GM19455 (cell line): Measurements from ENCODE around the gene STXBP6.
"Not testable (repeated sequence)": the region's sequence is repeated elsewhere in the genome, so short reads cannot be mapped to it uniquely, and the experiment has no call there.

Source experiments
- ATAC-seq: cut with Tn5 transposase; IDR thresholded peaks from one replicate; pipeline ENCODE4 v1.9.1; 2021; ENCODE audit not compliant: unreplicated experiment

Gene STXBP6

GRCh38 chr14:24813089-24813815 is 236.7 kb downstream of the STXBP6 start:
- ATAC-seq = no peak

GRCh38 chr14:24809135-24809534 is 240.8 kb downstream of the STXBP6 start:
- ATAC-seq = no peak

GRCh38 chr14:24808412-24808811 is 241.5 kb downstream of the STXBP6 start:
- no peak for ATAC-seq

GRCh38 chr14:24806061-24806678 is 243.8 kb downstream of the STXBP6 start:
- ATAC-seq = no peak

GRCh38 chr14:24804552-24805212 is 245.3 kb downstream of the STXBP6 start:
- ATAC-seq = no peak

- no peak for ATAC-seq
Observed at GRCh38 chr14:24803933-24804494, 245.9 kb downstream of the STXBP6 start.

GRCh38 chr14:24803426-24803825 is 246.5 kb downstream of the STXBP6 start:
- ATAC-seq = not testable (repeated sequence)

- no peak for ATAC-seq
Observed at GRCh38 chr14:24802236-24802635, 247.7 kb downstream of the STXBP6 start.

GRCh38 chr14:24801024-24801423 is 248.9 kb downstream of the STXBP6 start:
- ATAC-seq = no peak

- ATAC-seq = no peak
Observed at GRCh38 chr14:24798911-24799462, 251.0 kb downstream of the STXBP6 start.

GRCh38 chr14:24795406-24795805 is 254.5 kb downstream of the STXBP6 start:
- no peak for ATAC-seq

GRCh38 chr14:24794644-24795305 is 255.2 kb downstream of the STXBP6 start:
- ATAC-seq = no peak

GRCh38 chr14:24790196-24790595 is 259.8 kb downstream of the STXBP6 start:
- ATAC-seq = no peak

- ATAC-seq = no peak
Observed at GRCh38 chr14:24789378-24789884, 260.5 kb downstream of the STXBP6 start.

- no peak for ATAC-seq
Observed at GRCh38 chr14:24785698-24786097, 264.2 kb downstream of the STXBP6 start.

GRCh38 chr14:24784981-24785380 is 265.0 kb downstream of the STXBP6 start:
- ATAC-seq = no peak

GRCh38 chr14:24783791-24784190 is 266.2 kb downstream of the STXBP6 start:
- no peak for ATAC-seq

GRCh38 chr14:24780281-24780680 is 269.7 kb downstream of the STXBP6 start:
- no peak for ATAC-seq

GRCh38 chr14:24777678-24778077 is 272.3 kb downstream of the STXBP6 start:
- no peak for ATAC-seq

- ATAC-seq = no peak
Observed at GRCh38 chr14:24775950-24776349, 274.0 kb downstream of the STXBP6 start.
